AG09319 (cell line): ENCODE measurements around the gene RBMS3.

Source experiments
- DNase-seq: peaks from one replicate; pipeline ENCODE4 v3.0.0-alpha.2; 2010; ENCODE audit warnings: low read depth; ENCODE audit errors: extremely low read depth
- TF ChIP-seq, protein P1 (sequence below): IDR thresholded peaks from 2 replicates; pipeline ENCODE4 v1.5.1; 2011; ENCODE audit warnings: low read depth, mild to moderate bottlenecking, inconsistent platforms, low read length, moderate library complexity

RBMS3 gene

DNA sequence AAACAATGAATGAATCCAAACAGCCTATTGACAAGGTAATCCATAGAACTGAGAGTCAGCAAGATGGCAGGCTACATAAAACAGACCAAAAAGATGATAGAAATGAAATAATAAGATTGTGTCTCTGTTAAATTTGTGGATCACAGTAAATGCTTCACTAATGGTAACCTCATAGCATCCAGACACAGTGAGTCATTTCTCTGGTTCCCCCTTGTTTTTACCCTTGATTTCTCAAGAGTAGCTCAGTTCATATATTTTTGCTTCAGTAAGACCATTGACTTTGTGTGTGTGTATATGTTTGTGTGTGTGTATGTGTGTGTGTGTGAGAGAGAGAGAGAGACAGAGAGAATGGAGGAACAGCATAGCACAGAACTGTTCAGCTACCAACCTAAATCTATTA lies 546.9 kb downstream of the RBMS3 start:
- TF ChIP-seq, protein P1, sequence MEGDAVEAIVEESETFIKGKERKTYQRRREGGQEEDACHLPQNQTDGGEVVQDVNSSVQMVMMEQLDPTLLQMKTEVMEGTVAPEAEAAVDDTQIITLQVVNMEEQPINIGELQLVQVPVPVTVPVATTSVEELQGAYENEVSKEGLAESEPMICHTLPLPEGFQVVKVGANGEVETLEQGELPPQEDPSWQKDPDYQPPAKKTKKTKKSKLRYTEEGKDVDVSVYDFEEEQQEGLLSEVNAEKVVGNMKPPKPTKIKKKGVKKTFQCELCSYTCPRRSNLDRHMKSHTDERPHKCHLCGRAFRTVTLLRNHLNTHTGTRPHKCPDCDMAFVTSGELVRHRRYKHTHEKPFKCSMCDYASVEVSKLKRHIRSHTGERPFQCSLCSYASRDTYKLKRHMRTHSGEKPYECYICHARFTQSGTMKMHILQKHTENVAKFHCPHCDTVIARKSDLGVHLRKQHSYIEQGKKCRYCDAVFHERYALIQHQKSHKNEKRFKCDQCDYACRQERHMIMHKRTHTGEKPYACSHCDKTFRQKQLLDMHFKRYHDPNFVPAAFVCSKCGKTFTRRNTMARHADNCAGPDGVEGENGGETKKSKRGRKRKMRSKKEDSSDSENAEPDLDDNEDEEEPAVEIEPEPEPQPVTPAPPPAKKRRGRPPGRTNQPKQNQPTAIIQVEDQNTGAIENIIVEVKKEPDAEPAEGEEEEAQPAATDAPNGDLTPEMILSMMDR: no peak
- no peak for DNase-seq

DNA sequence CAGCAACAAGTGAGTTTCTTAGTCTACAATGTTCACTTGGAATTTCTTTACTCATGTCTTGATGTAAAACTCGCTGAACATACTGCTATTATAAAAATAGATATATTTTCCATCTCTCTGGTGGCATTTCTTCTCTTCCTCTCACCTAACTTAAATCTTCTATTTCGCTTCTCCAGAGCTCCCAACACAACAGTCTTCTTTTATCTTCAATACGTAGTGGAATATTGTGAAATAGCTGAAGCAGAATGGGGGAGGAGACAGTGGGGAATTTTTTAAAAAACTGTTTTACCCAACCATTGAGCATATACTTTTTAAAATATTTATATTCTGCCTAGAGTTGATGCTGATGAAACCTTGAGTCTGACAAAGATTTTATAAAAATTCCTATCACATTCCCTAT lies 548.5 kb downstream of the RBMS3 start:
- TF ChIP-seq, protein P1: no peak

DNA sequence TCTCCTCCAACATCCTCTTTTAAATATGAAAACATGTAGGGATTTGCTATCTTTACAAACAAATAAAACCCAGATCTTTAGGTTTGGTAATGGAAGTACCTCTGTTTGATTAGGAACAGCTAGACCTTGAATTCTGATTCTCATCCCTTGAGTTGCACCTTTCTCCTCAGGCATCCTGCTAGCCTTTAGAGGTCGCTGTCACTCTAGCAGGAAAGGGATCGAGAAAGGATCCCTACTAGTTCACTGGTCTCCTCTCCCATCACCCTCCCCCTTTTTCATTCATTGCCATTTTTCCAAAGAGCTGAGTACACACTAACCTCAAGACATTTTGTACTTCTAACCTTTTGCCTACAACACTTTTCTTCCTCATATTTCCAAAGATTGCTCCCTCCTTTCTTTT lies 569.8 kb downstream of the RBMS3 start:
- no peak for DNase-seq

More for the DNA sequence above, 548.5 kb downstream of the RBMS3 start:
- DNase-seq: no peak

DNA sequence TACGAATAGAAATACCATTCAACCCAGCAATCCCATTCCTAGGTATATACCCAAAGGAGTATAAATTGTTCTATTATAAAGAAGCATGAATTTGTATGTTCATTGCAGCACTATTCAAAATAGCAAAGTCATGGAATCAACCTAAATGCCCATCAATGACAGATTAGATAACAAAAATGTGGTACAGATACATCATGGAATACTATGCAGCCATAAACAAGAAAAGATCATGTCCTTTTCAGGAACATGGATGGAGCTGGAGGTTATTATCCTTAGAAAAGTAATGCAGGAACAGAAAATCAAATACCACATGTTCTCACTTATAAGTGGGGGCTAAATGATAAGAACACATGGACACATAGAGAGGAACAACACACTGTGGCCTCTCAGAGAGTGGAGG lies 571.9 kb downstream of the RBMS3 start:
- TF ChIP-seq, protein P1: no peak

More for the DNA sequence above, 569.8 kb downstream of the RBMS3 start:
- TF ChIP-seq, protein P1: no peak

DNA sequence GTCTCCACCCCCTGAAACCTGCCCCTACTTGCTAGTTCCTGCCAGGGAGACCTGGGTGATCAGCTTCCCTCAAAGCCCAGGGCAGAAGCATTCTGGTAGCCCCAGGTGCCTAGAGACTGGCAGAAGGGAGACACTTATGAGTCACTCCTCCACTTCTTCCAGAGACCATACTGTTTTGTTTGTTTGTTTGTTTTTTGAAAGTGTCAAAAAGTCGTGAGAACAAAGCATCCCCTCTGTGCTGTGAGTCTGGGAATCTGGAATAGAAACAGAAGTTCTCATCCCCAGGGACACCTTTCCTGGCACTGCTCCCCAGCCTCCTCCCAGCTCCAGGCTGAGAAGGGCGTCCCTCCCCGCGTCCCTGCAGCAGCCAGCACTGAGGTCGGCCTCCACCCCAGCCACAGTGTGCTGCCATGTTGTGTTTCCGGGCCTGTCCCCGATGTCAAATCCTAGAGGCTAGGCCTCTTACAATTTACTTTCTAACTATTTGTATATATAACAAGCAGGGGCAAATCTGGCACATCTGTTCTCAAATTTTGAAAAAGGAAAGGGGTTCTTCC lies 573.0 kb downstream of the RBMS3 start:
- no peak for DNase-seq
- TF ChIP-seq, protein P1: no peak

More for the DNA sequence above, 571.9 kb downstream of the RBMS3 start:
- no peak for DNase-seq

DNA sequence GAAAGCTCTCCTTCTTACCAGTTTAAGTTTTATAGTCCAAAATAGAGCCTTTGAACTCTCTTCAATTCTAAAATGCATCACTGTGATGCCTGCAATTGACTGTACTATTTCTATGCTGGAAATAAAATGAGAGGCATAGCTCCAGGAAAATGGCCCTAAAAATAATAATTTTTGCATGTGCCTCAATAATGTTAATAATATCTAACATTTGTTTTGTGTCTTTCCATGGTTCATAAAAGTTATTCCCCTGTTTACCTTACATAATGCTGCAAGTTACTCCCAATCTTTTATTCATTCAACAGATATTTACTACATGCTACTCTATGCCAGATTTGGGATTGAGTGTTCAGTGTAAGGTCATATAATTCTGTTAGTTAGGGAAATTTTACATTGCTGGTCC lies 574.0 kb downstream of the RBMS3 start:
- no peak for DNase-seq
- TF ChIP-seq, protein P1: no peak

DNA sequence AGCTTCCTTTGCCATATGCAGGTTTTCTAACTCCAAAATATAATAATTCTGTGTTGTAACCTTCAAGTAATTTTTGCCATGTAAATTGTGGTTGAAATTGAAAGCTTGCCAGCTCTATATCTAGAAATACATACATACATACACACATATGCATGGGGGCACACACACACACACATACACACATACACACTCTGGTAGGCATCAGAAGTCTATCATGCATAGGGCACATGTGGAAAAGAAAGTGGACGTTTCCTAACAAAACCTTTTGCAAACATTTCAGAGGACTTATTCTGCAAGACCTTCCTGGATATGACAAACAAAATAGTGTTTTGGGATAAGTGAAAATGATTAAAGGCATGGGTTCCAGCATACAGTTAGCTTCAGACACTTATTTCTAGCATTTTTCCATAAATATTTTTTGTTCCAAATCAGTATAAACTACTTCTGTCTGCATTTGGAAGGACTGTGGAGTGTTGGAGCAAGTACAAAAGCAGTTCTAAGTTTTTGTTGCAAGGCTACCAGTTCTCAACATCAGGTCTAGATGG lies 578.9 kb downstream of the RBMS3 start:
- DNase-seq: no peak
- TF ChIP-seq, protein P1: no peak
